Bronchial epithelial cell (primary cell): Measurements from ENCODE around the gene HOTAIR. TPM values are rescaled to one million over a fixed set of nuclear protein-coding genes. Genes with fewer than 3 reads are reported as not detected.

Source experiments
- DNase-seq: peaks from one replicate; pipeline ENCODE4 v3.0.0-alpha.2; 2010; ENCODE audit warnings: low read depth
- FAIRE-seq: peaks from 2 replicates; lab custom pipeline; 2011; peaks lifted over from hg19 to GRCh38; lab: Jason Lieb, UNC
- H3K27me3 ChIP-seq: 2 replicates; pipeline ENCODE4 v1.5.1; 2011; ENCODE audit warnings: low read length; ENCODE audit not compliant: control insufficient read depth, insufficient read depth
- H3K36me3 ChIP-seq: 2 replicates; pipeline ENCODE4 v1.5.1; 2011; ENCODE audit warnings: low read length; ENCODE audit not compliant: control insufficient read depth, insufficient read depth
- H3K4me3 ChIP-seq: 2 replicates; pipeline ENCODE4 v1.5.1; 2011; ENCODE audit warnings: mild to moderate bottlenecking, low read depth, low read length, control low read depth
- total RNA-seq: library from RNA; depleted of rRNA; stranded (reverse); fragments of >200 nt; gene quantifications from 2 replicates; pipeline ENCODE4 v1.2.1, GENCODE V29; 2014
- TF ChIP-seq, protein P1 (sequence below): IDR thresholded peaks from 2 replicates; pipeline ENCODE4 v1.5.1; 2011; ENCODE audit warnings: mild to moderate bottlenecking, moderate library complexity, low read length, control low read depth, inconsistent platforms; ENCODE audit not compliant: insufficient read depth, severe bottlenecking

HOTAIR gene
- total RNA-seq, 1 donor from 2014 or later, result not detected

DNA sequence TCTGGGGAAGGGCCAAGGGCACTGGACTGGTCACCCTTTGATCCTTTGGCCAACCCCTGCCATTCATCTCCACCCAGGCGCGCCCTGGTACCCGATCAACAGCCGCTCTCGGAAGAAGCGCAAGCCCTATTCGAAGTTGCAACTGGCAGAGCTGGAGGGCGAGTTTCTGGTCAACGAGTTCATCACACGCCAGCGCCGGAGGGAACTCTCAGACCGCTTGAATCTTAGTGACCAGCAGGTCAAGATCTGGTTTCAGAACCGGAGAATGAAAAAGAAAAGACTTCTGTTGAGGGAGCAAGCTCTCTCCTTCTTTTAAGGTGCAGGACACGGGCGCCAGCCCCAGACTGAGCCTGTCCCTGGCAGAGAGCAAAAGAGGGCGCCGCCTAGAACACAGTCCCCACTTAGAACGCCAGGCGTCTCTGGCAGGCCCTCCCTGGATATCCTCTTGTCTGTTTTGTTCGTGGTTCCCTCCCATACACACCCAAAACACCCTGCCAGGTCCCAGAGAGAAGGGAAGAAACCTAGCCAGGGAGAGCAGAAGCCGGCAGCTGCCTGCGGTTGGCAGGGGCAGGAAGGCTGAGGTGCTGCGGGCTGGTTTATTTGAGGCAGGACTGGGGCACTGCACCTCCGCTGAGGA, 18.4 kb downstream of the HOTAIR start:
- Histone ChIP-seq H3K4me3 (no peak overlapping the region), H3K27me3 (peaks cover 82% of the 10 kb centered on the region), H3K36me3 (no peaks in the 10 kb centered on the region)
- DNase-seq (no peak), FAIRE-seq (no peak)
- TF ChIP-seq, protein P1, sequence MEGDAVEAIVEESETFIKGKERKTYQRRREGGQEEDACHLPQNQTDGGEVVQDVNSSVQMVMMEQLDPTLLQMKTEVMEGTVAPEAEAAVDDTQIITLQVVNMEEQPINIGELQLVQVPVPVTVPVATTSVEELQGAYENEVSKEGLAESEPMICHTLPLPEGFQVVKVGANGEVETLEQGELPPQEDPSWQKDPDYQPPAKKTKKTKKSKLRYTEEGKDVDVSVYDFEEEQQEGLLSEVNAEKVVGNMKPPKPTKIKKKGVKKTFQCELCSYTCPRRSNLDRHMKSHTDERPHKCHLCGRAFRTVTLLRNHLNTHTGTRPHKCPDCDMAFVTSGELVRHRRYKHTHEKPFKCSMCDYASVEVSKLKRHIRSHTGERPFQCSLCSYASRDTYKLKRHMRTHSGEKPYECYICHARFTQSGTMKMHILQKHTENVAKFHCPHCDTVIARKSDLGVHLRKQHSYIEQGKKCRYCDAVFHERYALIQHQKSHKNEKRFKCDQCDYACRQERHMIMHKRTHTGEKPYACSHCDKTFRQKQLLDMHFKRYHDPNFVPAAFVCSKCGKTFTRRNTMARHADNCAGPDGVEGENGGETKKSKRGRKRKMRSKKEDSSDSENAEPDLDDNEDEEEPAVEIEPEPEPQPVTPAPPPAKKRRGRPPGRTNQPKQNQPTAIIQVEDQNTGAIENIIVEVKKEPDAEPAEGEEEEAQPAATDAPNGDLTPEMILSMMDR, result no peak

DNA sequence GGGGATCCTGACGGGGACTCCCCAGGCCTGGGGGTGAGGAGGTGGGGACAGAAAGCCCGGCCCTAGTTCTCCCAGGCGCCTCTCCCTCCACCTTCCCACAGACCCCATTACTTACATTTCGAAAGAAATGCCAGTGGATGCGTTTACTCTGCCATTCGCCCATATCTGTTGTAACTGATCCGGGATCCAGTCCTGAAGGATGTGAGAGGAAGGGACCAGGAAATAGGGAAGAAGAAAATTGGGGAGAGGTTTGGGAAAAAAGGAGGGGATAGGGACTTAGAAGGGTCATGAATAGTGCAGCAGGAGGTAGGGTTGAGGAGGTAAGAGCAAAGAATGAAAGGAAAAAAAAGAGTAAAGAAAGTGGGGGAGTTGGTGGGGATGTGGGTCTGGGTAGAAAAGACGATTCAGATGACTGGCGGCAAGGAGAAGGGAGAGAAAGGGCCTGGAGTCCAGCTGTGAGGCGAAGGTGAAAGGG, 18.9 kb downstream of the HOTAIR start:
- Histone ChIP-seq H3K27me3 (peaks cover 86% of the 10 kb centered on the region), H3K36me3 (no peaks in the 10 kb centered on the region), H3K4me3 (no peak overlapping the region)
- FAIRE-seq, result no peak
- TF ChIP-seq, protein P1, result no peak
- no peak for DNase-seq

DNA sequence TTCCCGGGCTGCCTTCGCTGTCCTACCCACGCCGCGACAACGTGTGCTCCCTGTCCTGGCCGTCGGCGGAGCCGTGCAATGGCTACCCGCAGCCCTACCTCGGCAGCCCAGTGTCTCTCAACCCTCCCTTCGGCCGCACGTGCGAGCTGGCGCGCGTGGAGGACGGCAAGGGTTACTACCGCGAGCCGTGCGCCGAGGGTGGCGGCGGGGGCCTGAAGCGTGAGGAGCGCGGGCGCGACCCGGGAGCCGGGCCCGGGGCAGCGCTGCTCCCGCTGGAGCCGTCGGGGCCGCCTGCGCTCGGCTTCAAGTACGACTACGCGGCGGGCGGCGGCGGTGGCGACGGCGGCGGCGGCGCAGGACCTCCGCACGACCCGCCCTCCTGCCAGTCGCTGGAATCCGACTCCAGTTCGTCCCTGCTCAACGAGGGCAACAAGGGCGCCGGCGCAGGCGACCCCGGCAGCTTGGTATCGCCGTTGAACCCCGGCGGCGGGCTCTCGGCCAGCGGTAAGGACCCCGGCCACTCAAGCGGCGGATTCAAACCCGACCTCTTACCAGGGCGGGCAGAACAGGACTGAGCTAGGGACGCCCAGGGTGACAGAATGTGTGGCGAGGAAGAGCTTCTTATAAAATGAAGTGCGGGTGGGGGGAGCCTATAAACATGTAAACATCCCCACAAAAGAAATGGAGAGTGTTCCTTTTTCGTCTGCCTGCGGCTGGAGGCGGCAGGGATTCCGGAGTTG, 19.5 kb downstream of the HOTAIR start:
- TF ChIP-seq, protein P1, result no peak
- FAIRE-seq (no peak), DNase-seq (no peak)
- no peak overlapping the region for H3K4me3 ChIP-seq
- no peaks in the 10 kb centered on the region for H3K36me3 ChIP-seq
- H3K27me3 ChIP-seq, result peaks cover 86% of the 10 kb centered on the region

DNA sequence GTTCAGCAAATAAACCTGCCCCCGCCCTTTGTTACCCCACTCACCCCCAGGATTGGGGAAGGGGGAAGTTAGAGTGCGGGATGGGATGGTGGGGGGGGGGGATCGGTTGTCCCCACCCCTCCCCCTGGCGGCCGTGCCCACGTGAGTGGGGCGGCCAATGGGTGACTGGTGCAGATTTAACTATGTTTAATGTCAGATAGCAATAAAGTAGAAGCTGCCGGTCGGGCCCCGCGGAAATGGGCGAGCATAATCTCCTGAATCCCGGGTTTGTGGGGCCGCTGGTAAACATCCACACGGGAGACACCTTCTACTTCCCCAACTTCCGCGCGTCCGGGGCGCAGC, 20.1 kb downstream of the HOTAIR start, which contains the start of gene HOXC12:
Gene HOXC12 (plus strand): TSS at position 210 of the 342 bp plus-strand sequence. CDS start 27 bp downstream, at position 237.
- peaks cover 86% of the 10 kb centered on the region for H3K27me3 ChIP-seq
- FAIRE-seq, result no peak
- DNase-seq, result no peak
- no peak within 1 kb of the TSS for H3K4me3 ChIP-seq
- TF ChIP-seq, protein P1, result no peak
- no peaks in the 10 kb centered on the region for H3K36me3 ChIP-seq

DNA sequence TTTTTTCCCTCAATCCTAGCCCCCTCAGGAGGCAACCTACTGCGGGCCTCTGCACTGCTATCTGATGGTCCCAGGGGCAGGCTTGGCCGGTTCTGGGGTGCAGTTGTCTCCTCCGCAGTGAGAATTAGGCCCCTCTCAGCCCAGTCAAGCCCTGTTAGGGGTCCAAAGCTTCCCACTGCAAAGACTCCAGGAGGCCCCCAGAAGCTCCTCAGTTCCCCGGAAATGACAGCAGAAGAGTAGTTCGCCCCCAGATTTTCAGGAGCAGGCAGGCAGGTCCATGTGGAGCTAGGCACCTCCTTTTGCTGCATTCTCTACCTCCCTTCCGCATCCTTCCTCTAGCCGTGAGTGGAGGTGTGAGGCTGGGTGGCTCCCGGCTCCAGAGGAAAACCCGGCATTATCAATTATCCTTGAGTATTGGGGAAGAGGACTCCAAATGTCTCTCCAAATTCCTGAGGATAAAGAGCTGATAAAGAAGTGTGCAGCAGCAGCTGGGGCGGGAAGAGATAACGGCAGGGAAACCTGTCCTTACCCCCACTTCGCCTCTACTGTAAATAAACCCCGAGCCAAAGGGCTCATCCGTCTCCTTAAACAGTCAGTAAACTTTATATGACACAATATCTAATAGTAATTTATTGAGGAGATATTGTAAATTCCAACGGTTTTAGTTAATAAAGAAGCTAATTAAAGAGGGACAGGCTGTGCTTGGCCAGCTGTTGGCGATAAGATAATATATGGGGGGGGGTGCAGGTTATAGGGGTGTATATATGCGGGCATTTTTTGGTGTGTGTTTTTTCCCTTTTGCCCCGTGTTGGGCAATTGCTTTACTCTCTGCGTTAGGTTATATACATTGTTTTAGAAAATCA, 20.7 kb downstream of the HOTAIR start:
- Histone ChIP-seq H3K36me3 (no peaks in the 10 kb centered on the region), H3K27me3 (peaks cover 86% of the 10 kb centered on the region), H3K4me3 (no peak overlapping the region)
- TF ChIP-seq, protein P1, result no peak
- DNase-seq (no peak), FAIRE-seq (no peak)
